OCI-LY7 (cell line): ENCODE measurements around the gene MPC1.

Experiments used
- CTCF ChIP-seq: fragments of 200-600 bp; sonication (generic); conservative IDR thresholded peaks from 2 replicates; pipeline ENCODE4 v1.5.1; 2014; ENCODE audit warnings: mild to moderate bottlenecking, antibody characterized with exemption, low read length, moderate library complexity, mixed read lengths
- EZH2phosphoT487 ChIP-seq: fragments of 200-600 bp; sonication (generic); IDR thresholded peaks from 2 replicates; pipeline ENCODE4 v1.6.1; 2018; ENCODE audit warnings: low read depth, borderline replicate concordance, mild to moderate bottlenecking, mixed run types, antibody characterized with exemption, low read length, moderate library complexity, mixed read lengths

GRCh38 chr6:166388290-166389004 lies 5.7 kb upstream of the MPC1 start:
- no peak for TF ChIP-seq CTCF
- TF ChIP-seq EZH2phosphoT487: no peak
